ENCODE results near the gene PURA.

The PURA gene

GRCh38 chr5:140131967-140132409 lies 18.1 kb downstream of the PURA start:
- TF ChIP-seq CTCF (IDR thresholded peaks at IDR 0.05), result no peak

GRCh38 chr5:140133514-140134167 lies 19.7 kb downstream of the PURA start:
- no peak for TF ChIP-seq CTCF (IDR thresholded peaks at IDR 0.05)

GRCh38 chr5:140134277-140134935 lies 20.5 kb downstream of the PURA start:
- TF ChIP-seq CTCF (IDR thresholded peaks at IDR 0.05), result no peak

GRCh38 chr5:140135127-140135526 lies 21.2 kb downstream of the PURA start:
- TF ChIP-seq CTCF (IDR thresholded peaks at IDR 0.05), result no peak

GRCh38 chr5:140136624-140137023 lies 22.7 kb downstream of the PURA start:
- no peak for TF ChIP-seq CTCF (IDR thresholded peaks at IDR 0.05)

- TF ChIP-seq CTCF (IDR thresholded peaks at IDR 0.05), result no peak
Observed at GRCh38 chr5:140140435-140140834, 26.5 kb downstream of the PURA start.

GRCh38 chr5:140141241-140141640 lies 27.3 kb downstream of the PURA start:
- no peak for TF ChIP-seq CTCF (IDR thresholded peaks at IDR 0.05)
